PC-3 (cell line): ENCODE measurements around the gene GNAS. TPM values are rescaled to one million over a fixed set of nuclear protein-coding genes. Genes with fewer than 3 reads are reported as not detected.

Source experiments
- ATAC-seq: fragments of 200-7000 bp; cut with Tn5 transposase; 2 replicates; pipeline ENCODE4 v1.9.1; 2020; ENCODE audit warnings: mild to moderate bottlenecking, moderate library complexity
- BruUV-seq: library from RNA; stranded (reverse); fragments of 400-500 nt; replicated peaks from 2 replicates; lab custom pipeline; 2021; lab: Mats Ljungman, UMichigan
- CTCF ChIA-PET: fragments of 300-600 bp; sonication (Branson Sonifier 250); formaldehyde crosslinking; loops from one replicate; lab custom pipeline; 2022; ENCODE audit warnings: antibody characterized with exemption; lab: Charles Lee
- POLR2A ChIA-PET: fragments of 300-600 bp; sonication (Branson Sonifier 250); formaldehyde crosslinking; loops from one replicate; lab custom pipeline; 2022; ENCODE audit warnings: antibody characterized with exemption; ENCODE audit not compliant: unreplicated experiment; lab: Charles Lee
- DNase-seq: peaks from one replicate; pipeline ENCODE4 v3.0.0-alpha.2; 2015
- H2AFZ ChIP-seq: fragments of 300-600 bp; sonication (generic); 2 replicates; pipeline ENCODE4 v1.6.0; 2016; ENCODE audit warnings: antibody characterized with exemption, low read length
- H3F3A ChIP-seq: fragments of 300-600 bp; sonication (generic); one replicate; pipeline ENCODE4 v1.6.0; 2017; ENCODE audit warnings: antibody characterized with exemption, low read length, control low read depth, mild to moderate bottlenecking; ENCODE audit not compliant: unreplicated experiment
- H3K27ac ChIP-seq: fragments of 300-600 bp; sonication (generic); 2 replicates; pipeline ENCODE4 v1.5.1; 2016; ENCODE audit warnings: mild to moderate bottlenecking, low read length
- H3K27me3 ChIP-seq: fragments of 300-600 bp; sonication (generic); 2 replicates; pipeline ENCODE4 v1.6.1; 2016; ENCODE audit warnings: low read length, mixed read lengths
- H3K36me3 ChIP-seq: fragments of 300-600 bp; sonication (generic); 2 replicates; pipeline ENCODE4 v1.6.1; 2016; ENCODE audit warnings: low read depth, mixed run types, low read length, mixed read lengths
- H3K4me1 ChIP-seq: fragments of 300-600 bp; sonication (generic); 2 replicates; pipeline ENCODE4 v1.5.1; 2016; ENCODE audit warnings: low read length; ENCODE audit not compliant: insufficient read depth
- H3K4me2 ChIP-seq: fragments of 300-600 bp; sonication (generic); 2 replicates; pipeline ENCODE4 v1.6.0; 2016; ENCODE audit warnings: low read length
- H3K4me3 ChIP-seq: fragments of 300-600 bp; sonication (generic); 2 replicates; pipeline ENCODE4 v1.5.1; 2016; ENCODE audit warnings: mild to moderate bottlenecking, low read length, mixed read lengths
- H3K79me2 ChIP-seq: fragments of 300-600 bp; sonication (generic); 2 replicates; pipeline ENCODE4 v1.6.1; 2017; ENCODE audit warnings: low read length, mixed read lengths
- H3K9ac ChIP-seq: fragments of 300-600 bp; sonication (generic); 2 replicates; pipeline ENCODE4 v1.6.0; 2016; ENCODE audit warnings: mild to moderate bottlenecking, low read length
- H3K9me2 ChIP-seq: fragments of 300-600 bp; sonication (generic); replicated peaks from 2 replicates; pipeline ENCODE4 v1.6.1; 2016; ENCODE audit warnings: mixed run types, low read length, mixed read lengths
- H3K9me3 ChIP-seq: fragments of 300-600 bp; sonication (generic); 2 replicates; pipeline ENCODE4 v1.6.1; 2016; ENCODE audit warnings: low read length, mixed read lengths
- H4K20me1 ChIP-seq: fragments of 300-600 bp; sonication (generic); 2 replicates; pipeline ENCODE4 v1.6.1; 2016; ENCODE audit warnings: low read length, mixed read lengths
- CTCF ChIP-seq: fragments of 300-600 bp; sonication (generic); conservative IDR thresholded peaks from 2 replicates; pipeline ENCODE4 v1.5.1; 2017; ENCODE audit warnings: antibody characterized with exemption, low read depth, mild to moderate bottlenecking, low read length
- EZH2phosphoT487 ChIP-seq: fragments of 300-600 bp; sonication (generic); IDR thresholded peaks from 2 replicates; pipeline ENCODE4 v1.6.1; 2018; ENCODE audit warnings: mild to moderate bottlenecking, antibody characterized with exemption, low read length, borderline replicate concordance
- intact Hi-C: fragments of 100-400 bp; cut with micrococcal nuclease; formaldehyde crosslinking; loops from 2 replicates; pipeline ENCODE4 v1.9.0; 2023
- microRNA-seq: library from miRNA; unstranded; fragments of <30 nt; microRNA quantifications from one replicate; pipeline ENCODE4 v1.1.0, GENCODE V29; 2020; ENCODE audit not compliant: unreplicated experiment
- total RNA-seq: library from RNA; depleted of rRNA; stranded (reverse); fragments of >200 nt; gene quantifications from 2 replicates; pipeline ENCODE4 v1.2.3, GENCODE V29; 2014; rRNA removed

Gene GNAS
- total RNA-seq, 1 experiment from 2014 or later, result 694 TPM

GRCh38 chr20:58959652-58960051, 107.1 kb downstream of the GNAS start:
- Histone ChIP-seq H3K9me2 (no peaks in the 10 kb centered on the region), H3K27me3 (peaks cover 49% of the 10 kb centered on the region), H4K20me1 (no peaks in the 10 kb centered on the region), H3K4me3 (no peak overlapping the region), H3K36me3 (no peaks in the 10 kb centered on the region), H3K79me2 (no peaks in the 10 kb centered on the region), H3F3A (no peaks in the 10 kb centered on the region), H3K4me2 (no peak overlapping the region), H3K27ac (no peak overlapping the region), H3K9me3 (no peaks in the 10 kb centered on the region), H3K9ac (no peak overlapping the region), H2AFZ (no peak overlapping the region), H3K4me1 (no peaks in the 10 kb centered on the region)
- intact Hi-C loops, result no loop called here
- POLR2A ChIA-PET, result no interaction called here
- ATAC-seq, result no peak
- DNase-seq, result no peak
- CTCF ChIA-PET, result no interaction called here
- TF ChIP-seq EZH2phosphoT487, result no peak
- TF ChIP-seq CTCF, result no peak
- no TSS peak for BruUV-seq

Small RNA genes within 50 kb of the gene (microRNA-seq; reads per million reads assigned to microRNA genes)
- not detected for gene MIR298

Other genes with a start within 250 kb of the GNAS start
- gene STX16, start 201.4 kb upstream of the GNAS start, total RNA-seq, result 44.2 and 47.1 TPM in 2 replicates
- gene NPEPL1, start 159.9 kb upstream of the GNAS start, total RNA-seq, result 49.7 and 53.1 TPM in 2 replicates
- 0.11 TPM in 1 of 2 replicates, not detected in the other for gene GNAS-AS1, start 1.8 kb upstream of the GNAS start, total RNA-seq
- 131 and 144 TPM in 2 replicates for gene NELFCD, start 128.5 kb downstream of the GNAS start, total RNA-seq
- gene CTSZ, start 154.5 kb downstream of the GNAS start, total RNA-seq, result 191 and 225 TPM in 2 replicates
- not detected in 2 replicates for gene TUBB1, start 166.7 kb downstream of the GNAS start, total RNA-seq
- 47.1 and 58.5 TPM in 2 replicates for gene ATP5F1E, start 179.6 kb downstream of the GNAS start, total RNA-seq
- gene PRELID3B, start 190.1 kb downstream of the GNAS start, total RNA-seq, result 118 and 181 TPM in 2 replicates